Endothelial cell of umbilical vein (primary cell): ENCODE measurements around the gene S100A7. TPM values are rescaled to one million over a fixed set of nuclear protein-coding genes. Genes with fewer than 3 reads are reported as not detected.

Experiments
- BruUV-seq: library from RNA; stranded (reverse); fragments of 400-500 nt; replicated peaks from 2 replicates; lab custom pipeline; 2021; lab: Mats Ljungman, UMichigan
- CTCF ChIA-PET: fragments of 300-600, 350-600 bp; sonication (Branson Sonifier 250); formaldehyde crosslinking; loops from one replicate; lab custom pipeline; 2021; ENCODE audit warnings: antibody characterized with exemption, inconsistent platforms; lab: Charles Lee
- POLR2A ChIA-PET: fragments of 300-600, 350-600 bp; sonication (Branson Sonifier 250); formaldehyde crosslinking; loops from one replicate; lab custom pipeline; 2021; ENCODE audit warnings: antibody characterized with exemption, inconsistent platforms; lab: Charles Lee
- DNase-seq: peaks from one replicate; pipeline ENCODE4 v3.0.0-alpha.2; 2011; ENCODE audit warnings: low read depth, low spot score
- FAIRE-seq: peaks from 2 replicates; lab custom pipeline; 2011; peaks lifted over from hg19 to GRCh38; lab: Jason Lieb, UNC
- H2AFZ ChIP-seq: 2 replicates; pipeline ENCODE4 v1.6.0; 2012; ENCODE audit warnings: low read depth, low read length, control low read depth, inconsistent platforms
- H3K27ac ChIP-seq: 2 replicates; pipeline ENCODE4 v1.5.1; 2011; ENCODE audit warnings: low read depth, mild to moderate bottlenecking, control low read depth, low read length, moderate library complexity; ENCODE audit not compliant: insufficient read depth
- H3K27me3 ChIP-seq, 2 experiments: 2 replicates each; pipeline versions ENCODE4 v1.6.0 to v1.6.1; 2011; ENCODE audit warnings: low read length in 2 of 2, mixed read lengths in 1 of 2; ENCODE audit not compliant: control insufficient read depth in 2 of 2, insufficient read depth in 2 of 2
- H3K36me3 ChIP-seq, 2 experiments: 2 replicates in 1 of 2; 3 replicates in 1 of 2; pipeline ENCODE4 v1.5.1; 2011; ENCODE audit warnings: low read length in 2 of 2, mild to moderate bottlenecking in 1 of 2, moderate library complexity in 1 of 2; ENCODE audit not compliant: control insufficient read depth in 2 of 2, insufficient read depth in 2 of 2; ENCODE audit errors: extremely low read depth in 1 of 2
- H3K4me1 ChIP-seq: 3 replicates; pipeline ENCODE4 v1.5.1; 2011; ENCODE audit warnings: mild to moderate bottlenecking, low read length; ENCODE audit not compliant: control insufficient read depth, insufficient read depth; ENCODE audit errors: extremely low read depth
- H3K4me2 ChIP-seq: 2 replicates; pipeline ENCODE4 v1.6.1; 2011; ENCODE audit warnings: low read length, control low read depth, mixed read lengths; ENCODE audit not compliant: insufficient read depth
- H3K4me3 ChIP-seq, 3 experiments: fragments of 200-600 bp in 1 of 3; sonication (generic), shearing (Covaris generic) in 1 of 3; replicated peaks in 1 of 3; 2 replicates each; pipeline ENCODE4 v1.5.1; 2011 to 2016; ENCODE audit warnings: control low read depth in 3 of 3, low read length in 3 of 3, mild to moderate bottlenecking in 2 of 3, inconsistent platforms in 1 of 3, low read depth in 1 of 3, moderate library complexity in 1 of 3; ENCODE audit not compliant: insufficient read depth in 1 of 3
- H3K79me2 ChIP-seq: 2 replicates; pipeline ENCODE4 v1.6.0; 2012; ENCODE audit warnings: low read length, inconsistent platforms; ENCODE audit not compliant: control insufficient read depth, insufficient read depth
- H3K9ac ChIP-seq: replicated peaks from 2 replicates; pipeline ENCODE3; 2011; ENCODE audit warnings: low read length, control low read depth; ENCODE audit not compliant: insufficient read depth; ENCODE audit errors: extremely low read depth
- H3K9me1 ChIP-seq: replicated peaks from 3 replicates; pipeline ENCODE4 v1.6.0; 2011; ENCODE audit warnings: mild to moderate bottlenecking, low read length; ENCODE audit not compliant: control insufficient read depth, insufficient read depth; ENCODE audit errors: extremely low read depth
- H3K9me3 ChIP-seq: replicated peaks from 2 replicates; pipeline ENCODE4 v1.5.1; 2012; ENCODE audit warnings: low read length, inconsistent platforms; ENCODE audit not compliant: control insufficient read depth, insufficient read depth
- H4K20me1 ChIP-seq: replicated peaks from 2 replicates; pipeline ENCODE3; 2011; ENCODE audit warnings: mild to moderate bottlenecking, low read length; ENCODE audit not compliant: control insufficient read depth, insufficient read depth; ENCODE audit errors: extremely low read depth
- CTCF ChIP-seq, 2 donors: IDR thresholded peaks; 1 replicate in 1 of 2; 2 replicates in 1 of 2; pipeline ENCODE4 v1.5.1; 2011; ENCODE audit warnings: low read length in 2 of 2, mild to moderate bottlenecking in 2 of 2, moderate library complexity in 2 of 2, control low read depth in 1 of 2, inconsistent platforms in 1 of 2, low read depth in 1 of 2; ENCODE audit not compliant: insufficient read depth in 1 of 2; ENCODE audit errors: extremely low read depth in 1 of 2
- EZH2 ChIP-seq: IDR thresholded peaks from 2 replicates; pipeline ENCODE4 v1.6.1; 2012; ENCODE audit warnings: borderline replicate concordance, low read depth, mild to moderate bottlenecking, moderate library complexity, low read length, inconsistent platforms; ENCODE audit not compliant: severe bottlenecking
- FOS ChIP-seq: IDR thresholded peaks from 2 replicates; pipeline ENCODE4 v1.6.1; 2011; ENCODE audit warnings: mild to moderate bottlenecking, low read length, moderate library complexity, borderline replicate concordance; ENCODE audit not compliant: insufficient read depth
- GATA2 ChIP-seq: IDR thresholded peaks from 2 replicates; pipeline ENCODE4 v1.7.0; 2011; ENCODE audit warnings: low read depth, mild to moderate bottlenecking, moderate library complexity, mixed read lengths, low read length; ENCODE audit not compliant: insufficient read length, insufficient read depth
- JUN ChIP-seq: IDR thresholded peaks from 2 replicates; pipeline ENCODE4 v1.6.1; 2011; ENCODE audit warnings: borderline replicate concordance, low read depth; ENCODE audit not compliant: insufficient read length, insufficient read depth
- MAX ChIP-seq: IDR thresholded peaks from 2 replicates; pipeline ENCODE4 v1.6.1; 2011; ENCODE audit not compliant: insufficient read depth, insufficient read length
- MYC ChIP-seq: IDR thresholded peaks from one replicate; pipeline ENCODE4 v1.6.1; 2011; ENCODE audit warnings: mild to moderate bottlenecking, low read depth, low read length
- POLR2A ChIP-seq: IDR thresholded peaks from 2 replicates; pipeline ENCODE4 v1.6.1; 2012; ENCODE audit warnings: low read depth, mild to moderate bottlenecking, control low read depth, low read length
- POLR2AphosphoS5 ChIP-seq: IDR thresholded peaks from 2 replicates; pipeline ENCODE4 v1.6.1; 2012; ENCODE audit warnings: low read depth, mild to moderate bottlenecking, control low read depth, low read length, moderate library complexity; ENCODE audit not compliant: insufficient read depth
- dilution Hi-C: fragments of 300-500 bp; cut with MboI; formaldehyde crosslinking; loops from one replicate; pipeline ENCODE4 v1.15.0; 2019; ENCODE audit warnings: low sequenced_read_pairs; ENCODE audit not compliant: extremely low pct_ligation_motif_present
- intact Hi-C: fragments of 100-400 bp; cut with micrococcal nuclease; formaldehyde crosslinking; loops from one replicate; pipeline ENCODE4 v1.10.0; 2022
- polyA plus RNA-seq, 4 experiments: library from polyadenylated mRNA; depleted of rRNA in 3 of 4; stranded (reverse) in 3 of 4; unstranded in 1 of 4; fragments of >200 nt; gene quantifications; 2 replicates each; pipeline versions ENCODE4 v1.2.1 to v1.2.3, GENCODE V29; 2011 to 2012; ENCODE audit warnings: missing spikeins in 1 of 4
- total RNA-seq: library from RNA; stranded (reverse); gene quantifications from 2 replicates; pipeline ENCODE4 v1.2.3, GENCODE V29; 2021

The S100A7 gene
- total and polyA plus RNA-seq, 2 donors (not counting 3 experiments of a cell fraction or from before 2014, with no cell fraction given) = not detected

GRCh38 chr1:153478047-153478691 is 17.7 kb upstream of the S100A7 start:
- intact Hi-C loops (no loop called here), dilution Hi-C loops (no loop called here)
- H3K9me3 ChIP-seq = no peaks in the 10 kb centered on the region
- no TSS peak for BruUV-seq
- H2AFZ ChIP-seq = no peak overlapping the region
- DNase-seq (no peak), FAIRE-seq (no peak)
- H3K27ac ChIP-seq = no peak overlapping the region
- no peak overlapping the region for H3K9ac ChIP-seq
- ChIA-PET POLR2A (no interaction called here), CTCF (interaction anchor here (0.9 to 1.7 kb wide), 3 partner anchors 9 to 17 kb away, joined by 3 to 6 read pairs (median 4); no protein-coding TSS in a partner anchor)
- H3K36me3 ChIP-seq = no peaks in the 10 kb centered on the region
- H3K9me1 ChIP-seq = no peaks in the 10 kb centered on the region
- H3K27me3 ChIP-seq = peaks cover 7 to 10% of the 10 kb centered on the region in 2 experiments
- TF ChIP-seq GATA2 (no peak), POLR2A (no peak), POLR2AphosphoS5 (no peak), EZH2 (no peak), FOS (no peak)
- H4K20me1 ChIP-seq = no peaks in the 10 kb centered on the region
- H3K4me1 ChIP-seq = no peaks in the 10 kb centered on the region
- H3K79me2 ChIP-seq = no peaks in the 10 kb centered on the region
- H3K4me2 ChIP-seq = no peak overlapping the region
- H3K4me3 ChIP-seq = no peak overlapping the region

GRCh38 chr1:153476491-153477093 is 16.1 kb upstream of the S100A7 start:
- Histone ChIP-seq H3K9me3 (no peaks in the 10 kb centered on the region), H3K27ac (no peak overlapping the region), H3K36me3 (no peaks in the 10 kb centered on the region), H3K27me3 (peaks cover 7% of the 10 kb centered on the region in 2 experiments), H2AFZ (no peak overlapping the region), H3K4me1 (no peaks in the 10 kb centered on the region), H3K9me1 (no peaks in the 10 kb centered on the region), H3K9ac (no peak overlapping the region), H4K20me1 (no peaks in the 10 kb centered on the region), H3K4me2 (no peak overlapping the region), H3K79me2 (no peaks in the 10 kb centered on the region), H3K4me3 (no peak overlapping the region)
- BruUV-seq = no TSS peak
- intact Hi-C loops (no loop called here), dilution Hi-C loops (no loop called here)
- FAIRE-seq (no peak), DNase-seq (no peak)
- CTCF ChIA-PET = interaction anchor here (1.6 kb wide), 1 partner anchor 18 kb away, joined by 4 read pairs; no protein-coding TSS in a partner anchor
- POLR2A ChIA-PET = no interaction called here
- no peak for TF ChIP-seq EZH2
- no peak for TF ChIP-seq CTCF (IDR thresholded peaks at IDR 0.05; ENCODE audit: extremely low read depth in 1 of 2, insufficient read depth in 1 of 2, low read depth in 1 of 2, low read length in 2 of 2)
- no peak for TF ChIP-seq MAX
- TF ChIP-seq POLR2A = no peak
- no peak for TF ChIP-seq MYC
- no peak for TF ChIP-seq POLR2AphosphoS5
- no peak for TF ChIP-seq JUN
- TF ChIP-seq FOS = no peak
- TF ChIP-seq GATA2 = no peak
